ENCODE data around the gene IFNAR2. TPM values are rescaled to one million over a fixed set of nuclear protein-coding genes. Genes with fewer than 3 reads are reported as not detected.

IFNAR2 gene
- total RNA-seq, 1 experiment from 2014 or later: 36.1 TPM

GRCh38 chr21:33197496-33197895 is 32.2 kb upstream of the IFNAR2 start:
- H3K36me3 ChIP-seq (ENCODE audit: control insufficient read depth, insufficient read depth, low read length): no peaks in the 10 kb centered on the region
- H3K9me3 ChIP-seq: no peaks in the 10 kb centered on the region
- CTCF ChIA-PET: interaction anchor here (0.6 to 2.9 kb wide), 15 partner anchors 12 to 1501 kb away, joined by 3 to 25 read pairs (median 4); partner anchors contain the start of gene IFNAR1
- DNase-seq: no peak
- Mint-ChIP-seq H3K4me1 (ENCODE audit: low read depth, unreplicated experiment) (peaks cover 4% of the 10 kb centered on the region), H3K36me3 (ENCODE audit: insufficient read depth, unreplicated experiment) (no peaks in the 10 kb centered on the region), H3K27ac (ENCODE audit: unreplicated experiment) (no peak overlapping the region), H3K9me3 (ENCODE audit: unreplicated experiment) (peaks cover 8% of the 10 kb centered on the region), H3K4me3 (ENCODE audit: unreplicated experiment) (no peak overlapping the region), H3K27me3 (ENCODE audit: insufficient read depth, unreplicated experiment) (no peaks in the 10 kb centered on the region)
- intact Hi-C loops (cut with micrococcal nuclease; ENCODE audit: unreplicated experiment): loop anchor here (1.0 to 2.0 kb wide), 2 partner anchors 65 to 257 kb away; no protein-coding TSS in a partner anchor
- H3K4me3 ChIP-seq (ENCODE audit: low read depth, low read length): no peak overlapping the region
- TF ChIP-seq, protein P1, sequence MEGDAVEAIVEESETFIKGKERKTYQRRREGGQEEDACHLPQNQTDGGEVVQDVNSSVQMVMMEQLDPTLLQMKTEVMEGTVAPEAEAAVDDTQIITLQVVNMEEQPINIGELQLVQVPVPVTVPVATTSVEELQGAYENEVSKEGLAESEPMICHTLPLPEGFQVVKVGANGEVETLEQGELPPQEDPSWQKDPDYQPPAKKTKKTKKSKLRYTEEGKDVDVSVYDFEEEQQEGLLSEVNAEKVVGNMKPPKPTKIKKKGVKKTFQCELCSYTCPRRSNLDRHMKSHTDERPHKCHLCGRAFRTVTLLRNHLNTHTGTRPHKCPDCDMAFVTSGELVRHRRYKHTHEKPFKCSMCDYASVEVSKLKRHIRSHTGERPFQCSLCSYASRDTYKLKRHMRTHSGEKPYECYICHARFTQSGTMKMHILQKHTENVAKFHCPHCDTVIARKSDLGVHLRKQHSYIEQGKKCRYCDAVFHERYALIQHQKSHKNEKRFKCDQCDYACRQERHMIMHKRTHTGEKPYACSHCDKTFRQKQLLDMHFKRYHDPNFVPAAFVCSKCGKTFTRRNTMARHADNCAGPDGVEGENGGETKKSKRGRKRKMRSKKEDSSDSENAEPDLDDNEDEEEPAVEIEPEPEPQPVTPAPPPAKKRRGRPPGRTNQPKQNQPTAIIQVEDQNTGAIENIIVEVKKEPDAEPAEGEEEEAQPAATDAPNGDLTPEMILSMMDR (IDR thresholded peaks at IDR 0.05; ENCODE audit: insufficient read depth in 1 of 2, low read depth in 1 of 2, low read length in 1 of 2, severe bottlenecking in 1 of 2, unreplicated experiment in 1 of 2): no peak
- H3K27me3 ChIP-seq (replicated peaks; ENCODE audit: control insufficient read depth, insufficient read depth, low read length): no peaks in the 10 kb centered on the region
- POLR2A ChIA-PET: interaction anchor here (0.5 kb wide), 1 partner anchor 1667 kb away, joined by 4 read pairs; no protein-coding TSS in a partner anchor
- peaks cover 7% of the 10 kb centered on the region for H3K4me1 ChIP-seq
- BruUV-seq (replicated peaks): no TSS peak

GRCh38 chr21:33198346-33199099 is 31.2 kb upstream of the IFNAR2 start:
- POLR2A ChIA-PET: no interaction called here
- TF ChIP-seq, protein P1 (IDR thresholded peaks at IDR 0.05; ENCODE audit: insufficient read depth in 1 of 2, low read depth in 1 of 2, low read length in 1 of 2, severe bottlenecking in 1 of 2, unreplicated experiment in 1 of 2): no peak
- Histone ChIP-seq H3K9me3 (no peaks in the 10 kb centered on the region), H3K4me3 (ENCODE audit: low read depth, low read length) (no peak overlapping the region), H3K36me3 (ENCODE audit: control insufficient read depth, insufficient read depth, low read length) (no peaks in the 10 kb centered on the region), H3K4me1 (peaks cover 18% of the 10 kb centered on the region), H3K27me3 (replicated peaks; ENCODE audit: control insufficient read depth, insufficient read depth, low read length) (no peaks in the 10 kb centered on the region)
- CTCF ChIA-PET: interaction anchor here (2.9 kb wide), 1 partner anchor 246 kb away, joined by 10 read pairs; no protein-coding TSS in a partner anchor
- H3K36me3 Mint-ChIP-seq (ENCODE audit: insufficient read depth, unreplicated experiment): no peaks in the 10 kb centered on the region
- H3K4me3 Mint-ChIP-seq (ENCODE audit: unreplicated experiment): no peak overlapping the region
- intact Hi-C loops (cut with micrococcal nuclease; ENCODE audit: unreplicated experiment): loop anchor here (1.0 kb wide), 2 partner anchors 67 to 176 kb away; no protein-coding TSS in a partner anchor
- no peaks in the 10 kb centered on the region for H3K9me3 Mint-ChIP-seq (ENCODE audit: unreplicated experiment)
- no TSS peak for BruUV-seq (replicated peaks)
- H3K4me1 Mint-ChIP-seq (ENCODE audit: low read depth, unreplicated experiment): peaks cover 13% of the 10 kb centered on the region
- H3K27me3 Mint-ChIP-seq (ENCODE audit: insufficient read depth, unreplicated experiment): no peaks in the 10 kb centered on the region
- no peak for DNase-seq
- no peak overlapping the region for H3K27ac Mint-ChIP-seq (ENCODE audit: unreplicated experiment)

- no peak for DNase-seq
- ChIA-PET CTCF (interaction anchor here (2.9 kb wide), 1 partner anchor 246 kb away, joined by 10 read pairs; no protein-coding TSS in a partner anchor), POLR2A (no interaction called here)
- no peaks in the 10 kb centered on the region for H3K27me3 ChIP-seq (replicated peaks; ENCODE audit: control insufficient read depth, insufficient read depth, low read length)
- Mint-ChIP-seq H3K27me3 (ENCODE audit: insufficient read depth, unreplicated experiment) (no peaks in the 10 kb centered on the region), H3K36me3 (ENCODE audit: insufficient read depth, unreplicated experiment) (peaks cover 4% of the 10 kb centered on the region), H3K27ac (ENCODE audit: unreplicated experiment) (no peak overlapping the region), H3K9me3 (ENCODE audit: unreplicated experiment) (no peaks in the 10 kb centered on the region), H3K4me1 (ENCODE audit: low read depth, unreplicated experiment) (peaks cover 19% of the 10 kb centered on the region), H3K4me3 (ENCODE audit: unreplicated experiment) (no peak overlapping the region)
- TF ChIP-seq, protein P1 (IDR thresholded peaks at IDR 0.05; ENCODE audit: insufficient read depth in 1 of 2, low read depth in 1 of 2, low read length in 1 of 2, severe bottlenecking in 1 of 2, unreplicated experiment in 1 of 2): no peak
- no peaks in the 10 kb centered on the region for H3K36me3 ChIP-seq (ENCODE audit: control insufficient read depth, insufficient read depth, low read length)
- no peak overlapping the region for H3K4me3 ChIP-seq (ENCODE audit: low read depth, low read length)
- H3K4me1 ChIP-seq: peaks cover 20% of the 10 kb centered on the region
- intact Hi-C loops (cut with micrococcal nuclease; ENCODE audit: unreplicated experiment): loop anchor here (1.0 kb wide), 2 partner anchors 66 to 175 kb away; no protein-coding TSS in a partner anchor
- no TSS peak for BruUV-seq (replicated peaks)
- no peaks in the 10 kb centered on the region for H3K9me3 ChIP-seq
Observed at GRCh38 chr21:33199100-33199464, 30.7 kb upstream of the IFNAR2 start.

All from Caco-2 (cell line).